Ishikawa (cell line): ENCODE results near the gene CNNM3.

Experiments used
- CEBPB ChIP-seq: IDR thresholded peaks from 2 replicates; pipeline ENCODE4 v1.6.1; 2012
- CREB1 ChIP-seq: IDR thresholded peaks from 2 replicates; pipeline ENCODE4 v1.6.1; 2012; ENCODE audit warnings: low read depth
- EGR1 ChIP-seq: IDR thresholded peaks from 2 replicates; pipeline ENCODE4 v1.6.1; 2012
- EP300 ChIP-seq: IDR thresholded peaks from 2 replicates; pipeline ENCODE4 v1.6.1; 2012; ENCODE audit warnings: borderline replicate concordance
- FOXM1 ChIP-seq: IDR thresholded peaks from 2 replicates; pipeline ENCODE4 v1.6.1; 2012; ENCODE audit warnings: low read depth, borderline replicate concordance
- MAX ChIP-seq: IDR thresholded peaks from 2 replicates; pipeline ENCODE4 v1.6.1; 2012
- NFIC ChIP-seq: IDR thresholded peaks from 2 replicates; pipeline ENCODE4 v1.6.1; 2012
- RAD21 ChIP-seq: IDR thresholded peaks from 2 replicates; pipeline ENCODE4 v1.6.1; 2012; ENCODE audit warnings: low read depth
- REST ChIP-seq: IDR thresholded peaks from 2 replicates; pipeline ENCODE4 v1.6.1; 2012; ENCODE audit warnings: low read depth, mild to moderate bottlenecking
- TAF1 ChIP-seq: IDR thresholded peaks from 2 replicates; pipeline ENCODE4 v1.6.1; 2012; ENCODE audit warnings: low read depth, mild to moderate bottlenecking
- TCF12 ChIP-seq: IDR thresholded peaks from 2 replicates; pipeline ENCODE4 v1.6.1; 2012; ENCODE audit warnings: low read depth
- TEAD4 ChIP-seq: IDR thresholded peaks from 2 replicates; pipeline ENCODE4 v1.6.1; 2012
- USF1 ChIP-seq: IDR thresholded peaks from 2 replicates; pipeline ENCODE4 v1.6.1; 2012
- YY1 ChIP-seq: IDR thresholded peaks from 2 replicates; pipeline ENCODE4 v1.6.1; 2012; ENCODE audit warnings: low read depth
- ZBTB7A ChIP-seq: IDR thresholded peaks from 2 replicates; pipeline ENCODE4 v1.6.1; 2012; ENCODE audit warnings: low read depth

The CNNM3 gene

GRCh38 chr2:96844405-96844808 lies 28.3 kb downstream of the CNNM3 start:
- no peak for TF ChIP-seq CREB1

- TF ChIP-seq REST: no peak
- no peak for TF ChIP-seq TAF1
- TF ChIP-seq NFIC: no peak
- no peak for TF ChIP-seq ZBTB7A
- no peak for TF ChIP-seq FOXM1
- TF ChIP-seq USF1: no peak
- TF ChIP-seq YY1: no peak
- TF ChIP-seq TCF12: no peak
Measured at GRCh38 chr2:96846825-96847224, 30.8 kb downstream of the CNNM3 start.

GRCh38 chr2:96847586-96847985 lies 31.5 kb downstream of the CNNM3 start:
- no peak for TF ChIP-seq REST
- TF ChIP-seq FOXM1: no peak
- no peak for TF ChIP-seq MAX
- TF ChIP-seq NFIC: no peak
- TF ChIP-seq ZBTB7A: no peak
- TF ChIP-seq TEAD4: no peak
- TF ChIP-seq TCF12: no peak
- TF ChIP-seq CREB1: no peak
- no peak for TF ChIP-seq TAF1
- no peak for TF ChIP-seq USF1

GRCh38 chr2:96848264-96848663 lies 32.2 kb downstream of the CNNM3 start:
- no peak for TF ChIP-seq TAF1

- TF ChIP-seq ZBTB7A (no peak), YY1 (no peak), TEAD4 (no peak), MAX (no peak), RAD21 (no peak), TAF1 (no peak), EGR1 (no peak), NFIC (no peak), EP300 (no peak), CEBPB (no peak), REST (no peak), TCF12 (no peak), FOXM1 (no peak), USF1 (no peak), CREB1 (no peak)
Measured at GRCh38 chr2:96852667-96853066, 36.6 kb downstream of the CNNM3 start.
